Keratinocyte (primary cell): ENCODE data around the gene MYH9. TPM values are rescaled to one million over a fixed set of nuclear protein-coding genes. Genes with fewer than 3 reads are reported as not detected.
A peak's percentile ranks its signal among the peaks of the same experiment; 100 is the strongest.

Source experiments
- DNase-seq: peaks from one replicate; pipeline ENCODE4 v3.0.0-alpha.2; 2011; ENCODE audit warnings: low read depth, missing footprints, low spot score
- FAIRE-seq: peaks from 2 replicates; lab custom pipeline; 2011; peaks lifted over from hg19 to GRCh38; lab: Jason Lieb, UNC
- H2AFZ ChIP-seq: 2 replicates; pipeline ENCODE4 v1.6.0; 2012; ENCODE audit warnings: low read length, control low read depth, inconsistent platforms; ENCODE audit not compliant: control insufficient read depth
- H3K27ac ChIP-seq: 2 replicates; pipeline ENCODE4 v1.5.1; 2011; ENCODE audit warnings: low read length; ENCODE audit not compliant: control insufficient read depth, insufficient read depth
- H3K27me3 ChIP-seq: 3 replicates; pipeline ENCODE4 v1.6.0; 2011; ENCODE audit warnings: low read length; ENCODE audit not compliant: control insufficient read depth, insufficient read depth; ENCODE audit errors: extremely low read depth
- H3K36me3 ChIP-seq, 2 experiments: 2 replicates in 1 of 2; 3 replicates in 1 of 2; pipeline ENCODE4 v1.5.1; 2011; ENCODE audit warnings: low read length in 2 of 2, mild to moderate bottlenecking in 1 of 2; ENCODE audit not compliant: control insufficient read depth in 2 of 2, insufficient read depth in 2 of 2; ENCODE audit errors: extremely low read depth in 1 of 2
- H3K4me1 ChIP-seq: 3 replicates; pipeline ENCODE4 v1.5.1; 2011; ENCODE audit warnings: low read length; ENCODE audit not compliant: control insufficient read depth, insufficient read depth; ENCODE audit errors: extremely low read depth
- H3K4me2 ChIP-seq: 3 replicates; pipeline ENCODE4 v1.6.0; 2011; ENCODE audit warnings: low read depth, low read length; ENCODE audit not compliant: control insufficient read depth, insufficient read depth; ENCODE audit errors: extremely low read depth
- H3K4me3 ChIP-seq, 3 experiments: fragments of 200-600 bp in 1 of 3; sonication (generic) in 1 of 3; 2 replicates in 2 of 3; 3 replicates in 1 of 3; pipeline ENCODE4 v1.5.1; 2011 to 2016; ENCODE audit warnings: low read length in 3 of 3, mild to moderate bottlenecking in 3 of 3, control low read depth in 2 of 3, inconsistent platforms in 1 of 3, low read depth in 1 of 3, mixed read lengths in 1 of 3, mixed run types in 1 of 3, moderate library complexity in 1 of 3; ENCODE audit not compliant: control insufficient read depth in 2 of 3, insufficient read depth in 2 of 3; ENCODE audit errors: extremely low read depth in 1 of 3
- H3K79me2 ChIP-seq: 2 replicates; pipeline ENCODE4 v1.6.0; 2012; ENCODE audit warnings: low read length; ENCODE audit not compliant: control insufficient read depth, insufficient read depth
- H3K9ac ChIP-seq: 3 replicates; pipeline ENCODE4 v1.6.0; 2011; ENCODE audit warnings: low read length; ENCODE audit not compliant: control insufficient read depth, insufficient read depth; ENCODE audit errors: extremely low read depth
- H3K9me1 ChIP-seq: 3 replicates; pipeline ENCODE4 v1.6.0; 2011; ENCODE audit warnings: low read length; ENCODE audit not compliant: control insufficient read depth, insufficient read depth; ENCODE audit errors: extremely low read depth
- H3K9me3 ChIP-seq: 2 replicates; pipeline ENCODE4 v1.5.1; 2012; ENCODE audit warnings: low read depth, low read length; ENCODE audit not compliant: control insufficient read depth
- H4K20me1 ChIP-seq: 3 replicates; pipeline ENCODE4 v1.6.0; 2011; ENCODE audit warnings: low read length; ENCODE audit not compliant: control insufficient read depth, insufficient read depth; ENCODE audit errors: extremely low read depth
- EZH2 ChIP-seq: IDR thresholded peaks from one replicate; pipeline ENCODE4 v1.6.1; 2012; ENCODE audit warnings: inconsistent platforms, mild to moderate bottlenecking, low read length, moderate library complexity
- dilution Hi-C: fragments of 300-500 bp; cut with MboI; formaldehyde crosslinking; loops from one replicate; pipeline ENCODE4 v1.7.0; 2020; ENCODE audit warnings: low sequenced_read_pairs; ENCODE audit not compliant: extremely low pct_ligation_motif_present
- polyA plus RNA-seq, 5 experiments: library from polyadenylated mRNA; depleted of rRNA in 3 of 5; stranded (reverse) in 3 of 5; stranded (forward) in 1 of 5; unstranded in 1 of 5; fragments of >200 nt; gene quantifications; 1 replicate in 1 of 5; 2 replicates in 3 of 5; 3 replicates in 1 of 5; pipeline versions ENCODE4 v1.2.1 to v1.2.3, GENCODE V29; 2011 to 2012; ENCODE audit warnings: missing spikeins in 2 of 5, low read depth in 1 of 5, low replicate concordance in 1 of 5
- TF ChIP-seq, protein P1 (sequence below), 3 experiments: IDR thresholded peaks in 1 of 3; conservative IDR thresholded peaks in 1 of 3; optimal IDR thresholded peaks in 1 of 3; 2 replicates in 2 of 3; 3 replicates in 1 of 3; pipeline versions ENCODE3 to v1.5.1; 2011; ENCODE audit warnings: low read length in 3 of 3, mild to moderate bottlenecking in 3 of 3, moderate library complexity in 2 of 3, control low read depth in 1 of 3, inconsistent platforms in 1 of 3; ENCODE audit not compliant: insufficient read depth in 2 of 3; ENCODE audit errors: extremely low read depth in 1 of 3

The MYH9 gene
- polyA plus RNA-seq, 1 donor (not counting 4 experiments of a cell fraction or from before 2014, with no cell fraction given): 351 TPM

- no peaks in the 10 kb centered on the region for H3K27me3 ChIP-seq
- dilution Hi-C loops: no loop called here
- no peak overlapping the region for H3K9ac ChIP-seq
- no peaks in the 10 kb centered on the region for H3K9me3 ChIP-seq
- H3K9me1 ChIP-seq: peaks cover 17% of the 10 kb centered on the region
- TF ChIP-seq, protein P1, sequence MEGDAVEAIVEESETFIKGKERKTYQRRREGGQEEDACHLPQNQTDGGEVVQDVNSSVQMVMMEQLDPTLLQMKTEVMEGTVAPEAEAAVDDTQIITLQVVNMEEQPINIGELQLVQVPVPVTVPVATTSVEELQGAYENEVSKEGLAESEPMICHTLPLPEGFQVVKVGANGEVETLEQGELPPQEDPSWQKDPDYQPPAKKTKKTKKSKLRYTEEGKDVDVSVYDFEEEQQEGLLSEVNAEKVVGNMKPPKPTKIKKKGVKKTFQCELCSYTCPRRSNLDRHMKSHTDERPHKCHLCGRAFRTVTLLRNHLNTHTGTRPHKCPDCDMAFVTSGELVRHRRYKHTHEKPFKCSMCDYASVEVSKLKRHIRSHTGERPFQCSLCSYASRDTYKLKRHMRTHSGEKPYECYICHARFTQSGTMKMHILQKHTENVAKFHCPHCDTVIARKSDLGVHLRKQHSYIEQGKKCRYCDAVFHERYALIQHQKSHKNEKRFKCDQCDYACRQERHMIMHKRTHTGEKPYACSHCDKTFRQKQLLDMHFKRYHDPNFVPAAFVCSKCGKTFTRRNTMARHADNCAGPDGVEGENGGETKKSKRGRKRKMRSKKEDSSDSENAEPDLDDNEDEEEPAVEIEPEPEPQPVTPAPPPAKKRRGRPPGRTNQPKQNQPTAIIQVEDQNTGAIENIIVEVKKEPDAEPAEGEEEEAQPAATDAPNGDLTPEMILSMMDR (optimal IDR thresholded peaks at IDR 0.05 in 1 of 3, IDR thresholded peaks at IDR 0.05 in 1 of 3, conservative IDR thresholded peaks at IDR 0.05 in 1 of 3; ENCODE audit: extremely low read depth in 1 of 3, insufficient read depth in 2 of 3, low read length in 3 of 3): no peak
- TF ChIP-seq EZH2: no peak
- DNase-seq: no peak
- H3K4me1 ChIP-seq: peaks cover 85% of the 10 kb centered on the region
- H3K36me3 ChIP-seq: peaks cover 18 to 49% of the 10 kb centered on the region in 2 experiments
- FAIRE-seq: peak; percentile 20
- H4K20me1 ChIP-seq: peaks cover 92% of the 10 kb centered on the region
- H3K79me2 ChIP-seq: peaks cover 97% of the 10 kb centered on the region
- H3K4me3 ChIP-seq: no peak overlapping the region
- no peak overlapping the region for H3K4me2 ChIP-seq
- H3K27ac ChIP-seq: peak overlapping the region; percentile 37
- no peak overlapping the region for H2AFZ ChIP-seq
These were observed 30.8 kb downstream of the MYH9 start for GRCh38 chr22:36356708-36357624.

DNA sequence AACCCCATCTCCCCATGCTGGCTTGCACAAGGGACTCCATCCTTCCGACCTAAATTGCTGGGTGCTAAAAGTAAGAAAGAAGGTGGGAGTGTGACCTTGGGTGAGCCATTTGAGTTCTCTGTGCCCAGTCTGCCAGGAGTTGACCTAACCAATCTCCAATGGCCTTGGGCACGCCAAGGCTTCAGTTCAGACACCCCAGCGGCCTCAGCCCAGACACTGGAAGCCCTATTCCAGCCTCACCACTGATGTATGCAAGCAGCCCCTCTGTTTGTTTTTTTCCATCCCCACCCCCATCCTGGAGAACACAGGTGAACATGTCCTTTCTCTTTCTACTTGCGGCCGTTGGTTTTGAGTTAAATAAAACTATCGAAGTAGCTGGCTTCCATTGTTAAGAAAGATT, 31.9 kb downstream of the MYH9 start:
- Histone ChIP-seq H3K27me3 (no peaks in the 10 kb centered on the region), H3K4me2 (peak overlapping the region; percentile 1), H3K9me3 (no peaks in the 10 kb centered on the region), H2AFZ (no peak overlapping the region), H3K9me1 (peaks cover 21% of the 10 kb centered on the region), H3K4me3 (no peak overlapping the region), H3K27ac (peak overlapping the region; percentile 30), H3K79me2 (peaks cover 97% of the 10 kb centered on the region), H3K4me1 (peaks cover 84% of the 10 kb centered on the region), H4K20me1 (peaks cover 92% of the 10 kb centered on the region), H3K36me3 (peaks cover 20 to 48% of the 10 kb centered on the region in 2 experiments), H3K9ac (no peak overlapping the region)
- TF ChIP-seq EZH2: no peak
- TF ChIP-seq, protein P1 (optimal IDR thresholded peaks at IDR 0.05 in 1 of 3, IDR thresholded peaks at IDR 0.05 in 1 of 3, conservative IDR thresholded peaks at IDR 0.05 in 1 of 3; ENCODE audit: extremely low read depth in 1 of 3, insufficient read depth in 2 of 3, low read length in 3 of 3): no peak
- no peak for DNase-seq
- dilution Hi-C loops: no loop called here
- no peak for FAIRE-seq
